WTC11 (cell line): ENCODE measurements around the gene EDAR. TPM values are rescaled to one million over a fixed set of nuclear protein-coding genes. Genes with fewer than 3 reads are reported as not detected.

Experiments
- ATAC-seq: fragments of 200-7000 bp; cut with Tn5 transposase; 2 replicates; pipeline ENCODE4 v1.10.0; 2021; ENCODE audit warnings: mild to moderate bottlenecking, moderate library complexity
- CTCF ChIA-PET: fragments of 300-600 bp; sonication (Branson Sonifier 250); formaldehyde crosslinking; loops from one replicate; lab custom pipeline; 2021; ENCODE audit warnings: antibody characterized with exemption; lab: Charles Lee
- POLR2A ChIA-PET: fragments of 350-600 bp; sonication (Branson Sonifier 250); formaldehyde crosslinking; loops from one replicate; lab custom pipeline; 2021; ENCODE audit warnings: antibody characterized with exemption; lab: Charles Lee
- DNase-seq: peaks from one replicate; pipeline ENCODE4 v3.0.0; 2021; ENCODE audit warnings: low spot score
- H3K27ac Mint-ChIP-seq: 2 replicates; pipeline ENCODE4 v1.8.0; 2021; ENCODE audit warnings: mixed read lengths
- H3K27me3 Mint-ChIP-seq: 2 replicates; pipeline ENCODE4 v1.8.0; 2021; ENCODE audit warnings: low read depth, mild to moderate bottlenecking, moderate library complexity, mixed read lengths
- H3K36me3 Mint-ChIP-seq: 2 replicates; pipeline ENCODE4 v1.8.0; 2021; ENCODE audit warnings: mixed read lengths
- H3K4me1 Mint-ChIP-seq: 2 replicates; pipeline ENCODE4 v1.8.0; 2022; ENCODE audit warnings: mixed read lengths
- H3K4me3 Mint-ChIP-seq: 2 replicates; pipeline ENCODE4 v1.8.0; 2021; ENCODE audit warnings: mild to moderate bottlenecking, moderate library complexity, mixed read lengths
- H3K9me3 Mint-ChIP-seq: 2 replicates; pipeline ENCODE4 v1.8.0; 2021; ENCODE audit warnings: mixed read lengths
- ARID4B ChIP-seq: sonication (generic); formaldehyde crosslinking; IDR thresholded peaks from 2 replicates; pipeline ENCODE4 v1.8.0; 2023; ENCODE audit warnings: missing genetic modification reagents, mild to moderate bottlenecking, borderline replicate concordance
- CREB1 ChIP-seq: sonication (generic); formaldehyde crosslinking; IDR thresholded peaks from 2 replicates; pipeline ENCODE4 v1.8.0; 2023; ENCODE audit warnings: mild to moderate bottlenecking, missing genetic modification reagents
- E2F1 ChIP-seq: sonication (generic); formaldehyde crosslinking; IDR thresholded peaks from 2 replicates; pipeline ENCODE4 v1.8.0; 2022; ENCODE audit warnings: mild to moderate bottlenecking, missing genetic modification reagents
- EMX1 ChIP-seq: fragments of 250-450 bp; sonication (Bioruptor Pico); IDR thresholded peaks from 2 replicates; pipeline ENCODE4 v1.8.0; 2021; ENCODE audit warnings: mild to moderate bottlenecking
- ESRRA ChIP-seq: sonication (generic); formaldehyde crosslinking; IDR thresholded peaks from 2 replicates; pipeline ENCODE4 v1.8.1; 2022; ENCODE audit warnings: mild to moderate bottlenecking, missing genetic modification reagents, borderline replicate concordance
- ETV6 ChIP-seq: sonication (generic); formaldehyde crosslinking; IDR thresholded peaks from 2 replicates; pipeline ENCODE4 v1.8.1; 2022; ENCODE audit warnings: mild to moderate bottlenecking, missing genetic modification reagents
- FOXP4 ChIP-seq: sonication (generic); formaldehyde crosslinking; IDR thresholded peaks from 2 replicates; pipeline ENCODE4 v1.8.0; 2022; ENCODE audit warnings: mild to moderate bottlenecking, missing genetic modification reagents
- GTF2I ChIP-seq: fragments of 250-450 bp; sonication (Bioruptor Pico); conservative IDR thresholded peaks from 2 replicates; pipeline ENCODE4 v1.4.0; 2021; ENCODE audit warnings: mild to moderate bottlenecking
- HMGA2 ChIP-seq: fragments of 250-450 bp; sonication (Bioruptor Pico); IDR thresholded peaks from 2 replicates; pipeline ENCODE4 v1.4.0; 2021; ENCODE audit warnings: mild to moderate bottlenecking, moderate library complexity
- HMGXB4 ChIP-seq: sonication (generic); formaldehyde crosslinking; IDR thresholded peaks from 2 replicates; pipeline ENCODE4 v1.8.1; 2023; ENCODE audit warnings: mild to moderate bottlenecking, moderate library complexity, missing genetic modification reagents
- NR2C2 ChIP-seq: sonication (generic); formaldehyde crosslinking; IDR thresholded peaks from 2 replicates; pipeline ENCODE4 v1.8.0; 2022; ENCODE audit warnings: mild to moderate bottlenecking, missing genetic modification reagents
- STAT6 ChIP-seq: sonication (generic); formaldehyde crosslinking; conservative IDR thresholded peaks from 2 replicates; pipeline ENCODE4 v1.8.1; 2023; ENCODE audit warnings: mild to moderate bottlenecking, low read depth, missing genetic modification reagents, moderate library complexity
- TCF7 ChIP-seq: sonication (generic); formaldehyde crosslinking; IDR thresholded peaks from 2 replicates; pipeline ENCODE4 v1.8.0; 2022; ENCODE audit warnings: mild to moderate bottlenecking, low read depth, missing genetic modification reagents, moderate library complexity
- ZNF512 ChIP-seq: sonication (generic); formaldehyde crosslinking; IDR thresholded peaks from 2 replicates; pipeline ENCODE4 v1.8.1; 2022; ENCODE audit warnings: missing genetic modification reagents, borderline replicate concordance
- ZNF532 ChIP-seq: fragments of 250-450 bp; sonication (Bioruptor Pico); IDR thresholded peaks from 2 replicates; pipeline ENCODE4 v1.9.0; 2021; ENCODE audit warnings: mild to moderate bottlenecking, borderline replicate concordance
- total RNA-seq: library from RNA; stranded (reverse); gene quantifications from 3 replicates; pipeline ENCODE4 v1.2.3, GENCODE V29; 2021

The EDAR gene
- total RNA-seq, 1 experiment from 2014 or later: not detected

- TF ChIP-seq ZNF512 (CRISPR knock-in tag) (no peak), STAT6 (CRISPR knock-in tag) (no peak), EMX1 (CRISPR knock-in tag) (no peak), GTF2I (CRISPR knock-in tag) (no peak), CREB1 (CRISPR knock-in tag) (no peak), ZNF532 (CRISPR knock-in tag) (no peak), HMGA2 (CRISPR knock-in tag) (no peak), ESRRA (no peak)
Measured at GRCh38 chr2:108889907-108890306, 99.1 kb downstream of the EDAR start (continued).

GRCh38 chr2:108884619-108885018 lies 104.4 kb downstream of the EDAR start:
- DNase-seq (no peak), ATAC-seq (peak; percentile 93)
- CTCF ChIA-PET: interaction anchor here (1.4 kb wide), 1 partner anchor 105 kb away, joined by 3 read pairs; the partner anchor contains the start of gene EDAR
- no peak overlapping the region for H3K27ac Mint-ChIP-seq
- H3K4me3 Mint-ChIP-seq: no peak overlapping the region
- H3K4me1 Mint-ChIP-seq: peaks cover 5% of the 10 kb centered on the region
- peaks cover 37% of the 10 kb centered on the region for H3K36me3 Mint-ChIP-seq
- POLR2A ChIA-PET: no interaction called here
- H3K9me3 Mint-ChIP-seq: peaks cover 58% of the 10 kb centered on the region
- H3K27me3 Mint-ChIP-seq: no peaks in the 10 kb centered on the region
- TF ChIP-seq NR2C2 (CRISPR knock-in tag) (no peak), TCF7 (CRISPR knock-in tag) (no peak), ETV6 (CRISPR knock-in tag) (no peak), FOXP4 (CRISPR knock-in tag) (no peak), HMGXB4 (CRISPR knock-in tag) (no peak), E2F1 (CRISPR knock-in tag) (no peak), ARID4B (CRISPR knock-in tag) (no peak)
